ENCODE data around the gene ATP11C. TPM values are rescaled to one million over a fixed set of nuclear protein-coding genes. Genes with fewer than 3 reads are reported as not detected.

The ATP11C gene
- total and polyA plus RNA-seq, 9 of the 15 experiments (the other 6 are each of a cell fraction or from before 2014, with no cell fraction given): 18.2 to 42.2 (median 29.4) TPM

- TF ChIP-seq, protein P1, sequence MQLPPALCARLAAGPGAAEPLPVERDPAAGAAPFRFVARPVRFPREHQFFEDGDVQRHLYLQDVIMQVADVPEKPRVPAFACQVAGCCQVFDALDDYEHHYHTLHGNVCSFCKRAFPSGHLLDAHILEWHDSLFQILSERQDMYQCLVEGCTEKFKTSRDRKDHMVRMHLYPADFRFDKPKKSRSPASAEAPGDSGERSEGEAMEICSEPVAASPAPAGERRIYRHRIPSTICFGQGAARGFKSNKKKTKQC (CRISPR knock-in tag; IDR thresholded peaks at IDR 0.05): no peak
- no peak for TF ChIP-seq TRIM24 (IDR thresholded peaks at IDR 0.05)
Measured at GRCh38 chrX:139751053-139751452, 181.8 kb downstream of the ATP11C start (continued).

- Histone ChIP-seq H3K4me3 (no peak overlapping the region), H3K27me3 (ENCODE audit: control insufficient read depth in 2 of 2, insufficient read depth in 2 of 2, low read length in 2 of 2) (no peaks in the 10 kb centered on the region), H2AFZ (ENCODE audit: low read depth, low read length) (no peak overlapping the region), H4K20me1 (replicated peaks; ENCODE audit: control insufficient read depth, insufficient read depth, low read length) (no peaks in the 10 kb centered on the region), H3K9me1 (ENCODE audit: control insufficient read depth, insufficient read depth, low read length) (no peaks in the 10 kb centered on the region), H3K9ac (ENCODE audit: insufficient read depth in 1 of 2, low read depth in 2 of 2, low read length in 2 of 2) (no peak overlapping the region), H3K27ac (ENCODE audit: extremely low read depth, low read depth, low read length) (no peak overlapping the region), H3K79me2 (ENCODE audit: control insufficient read depth, insufficient read depth, low read length) (no peaks in the 10 kb centered on the region), H3K9me3 (replicated peaks; ENCODE audit: control insufficient read depth, insufficient read depth, low read depth, low read length) (no peaks in the 10 kb centered on the region), H3K4me2 (ENCODE audit: insufficient read depth, low read length) (no peak overlapping the region), H3K4me1 (replicated peaks in 1 of 2; ENCODE audit: control insufficient read depth in 2 of 2, insufficient read depth in 2 of 2, low read length in 2 of 2) (no peaks in the 10 kb centered on the region), H3K36me3 (ENCODE audit: control insufficient read depth, insufficient read depth, low read length) (peaks cover 10% of the 10 kb centered on the region; the same call in 1 of the 3 replicates)
- intact Hi-C loops (cut with micrococcal nuclease) (no loop called here), in situ Hi-C loops (cut with MboI) (no loop called here)
- ATAC-seq: no peak
- POLR2A ChIA-PET: no interaction called here
- DNase-seq (ENCODE audit: extremely low read depth in 1 of 4, low spot score in 3 of 4): no peak
- TF ChIP-seq ZNF316 (IDR thresholded peaks at IDR 0.05) (no peak), CBX3 (IDR thresholded peaks at IDR 0.05; ENCODE audit: borderline replicate concordance in 1 of 2, low read length in 2 of 2) (no peak), FUS (optimal IDR thresholded peaks at IDR 0.05; ENCODE audit: low read depth, low read length) (no peak)
- CTCF ChIA-PET (ENCODE audit: low intra/inter-chr PET ratio): no interaction called here
- BruUV-seq (replicated peaks): no TSS peak
- FAIRE-seq: no peak
Measured at GRCh38 chrX:139750390-139750789, 182.5 kb downstream of the ATP11C start.

- H3K36me3 ChIP-seq (ENCODE audit: control insufficient read depth, insufficient read depth, low read length): peaks cover 12% of the 10 kb centered on the region
- in situ Hi-C loops (cut with MboI) (no loop called here), intact Hi-C loops (cut with micrococcal nuclease) (no loop called here)
- H3K9ac ChIP-seq (ENCODE audit: insufficient read depth in 1 of 2, low read depth in 2 of 2, low read length in 2 of 2): no peak overlapping the region
- no peak overlapping the region for H3K27ac ChIP-seq (ENCODE audit: extremely low read depth, low read depth, low read length)
- no peak overlapping the region for H2AFZ ChIP-seq (ENCODE audit: low read depth, low read length)
- 100% methylated on average over 2 of the region's 2 CpGs for WGBS (ENCODE audit: insufficient coverage, low coverage, missing lambda C conversion rate)
- H3K4me1 ChIP-seq (replicated peaks in 1 of 2; ENCODE audit: control insufficient read depth in 2 of 2, insufficient read depth in 2 of 2, low read length in 2 of 2): no peaks in the 10 kb centered on the region
- BruUV-seq (replicated peaks): no TSS peak
- DNase-seq (ENCODE audit: extremely low read depth in 1 of 4, low spot score in 3 of 4) (no peak), ATAC-seq (no peak), FAIRE-seq (no peak)
- no peaks in the 10 kb centered on the region for H4K20me1 ChIP-seq (replicated peaks; ENCODE audit: control insufficient read depth, insufficient read depth, low read length)
- no peak overlapping the region for H3K4me3 ChIP-seq
- H3K79me2 ChIP-seq (ENCODE audit: control insufficient read depth, insufficient read depth, low read length): no peaks in the 10 kb centered on the region
- no peaks in the 10 kb centered on the region for H3K27me3 ChIP-seq (ENCODE audit: control insufficient read depth in 2 of 2, insufficient read depth in 2 of 2, low read length in 2 of 2)
- POLR2A ChIA-PET: no interaction called here
- CTCF ChIA-PET (ENCODE audit: low intra/inter-chr PET ratio): no interaction called here
- H3K9me1 ChIP-seq (ENCODE audit: control insufficient read depth, insufficient read depth, low read length): no peaks in the 10 kb centered on the region
- H3K9me3 ChIP-seq (replicated peaks; ENCODE audit: control insufficient read depth, insufficient read depth, low read depth, low read length): no peaks in the 10 kb centered on the region
- no peak overlapping the region for H3K4me2 ChIP-seq (ENCODE audit: insufficient read depth, low read length)
- TF ChIP-seq SMARCE1 (IDR thresholded peaks at IDR 0.05): no peak
- no peak for TF ChIP-seq FOXA1 (IDR thresholded peaks at IDR 0.05; ENCODE audit: borderline replicate concordance)
- TF ChIP-seq, protein P2, sequence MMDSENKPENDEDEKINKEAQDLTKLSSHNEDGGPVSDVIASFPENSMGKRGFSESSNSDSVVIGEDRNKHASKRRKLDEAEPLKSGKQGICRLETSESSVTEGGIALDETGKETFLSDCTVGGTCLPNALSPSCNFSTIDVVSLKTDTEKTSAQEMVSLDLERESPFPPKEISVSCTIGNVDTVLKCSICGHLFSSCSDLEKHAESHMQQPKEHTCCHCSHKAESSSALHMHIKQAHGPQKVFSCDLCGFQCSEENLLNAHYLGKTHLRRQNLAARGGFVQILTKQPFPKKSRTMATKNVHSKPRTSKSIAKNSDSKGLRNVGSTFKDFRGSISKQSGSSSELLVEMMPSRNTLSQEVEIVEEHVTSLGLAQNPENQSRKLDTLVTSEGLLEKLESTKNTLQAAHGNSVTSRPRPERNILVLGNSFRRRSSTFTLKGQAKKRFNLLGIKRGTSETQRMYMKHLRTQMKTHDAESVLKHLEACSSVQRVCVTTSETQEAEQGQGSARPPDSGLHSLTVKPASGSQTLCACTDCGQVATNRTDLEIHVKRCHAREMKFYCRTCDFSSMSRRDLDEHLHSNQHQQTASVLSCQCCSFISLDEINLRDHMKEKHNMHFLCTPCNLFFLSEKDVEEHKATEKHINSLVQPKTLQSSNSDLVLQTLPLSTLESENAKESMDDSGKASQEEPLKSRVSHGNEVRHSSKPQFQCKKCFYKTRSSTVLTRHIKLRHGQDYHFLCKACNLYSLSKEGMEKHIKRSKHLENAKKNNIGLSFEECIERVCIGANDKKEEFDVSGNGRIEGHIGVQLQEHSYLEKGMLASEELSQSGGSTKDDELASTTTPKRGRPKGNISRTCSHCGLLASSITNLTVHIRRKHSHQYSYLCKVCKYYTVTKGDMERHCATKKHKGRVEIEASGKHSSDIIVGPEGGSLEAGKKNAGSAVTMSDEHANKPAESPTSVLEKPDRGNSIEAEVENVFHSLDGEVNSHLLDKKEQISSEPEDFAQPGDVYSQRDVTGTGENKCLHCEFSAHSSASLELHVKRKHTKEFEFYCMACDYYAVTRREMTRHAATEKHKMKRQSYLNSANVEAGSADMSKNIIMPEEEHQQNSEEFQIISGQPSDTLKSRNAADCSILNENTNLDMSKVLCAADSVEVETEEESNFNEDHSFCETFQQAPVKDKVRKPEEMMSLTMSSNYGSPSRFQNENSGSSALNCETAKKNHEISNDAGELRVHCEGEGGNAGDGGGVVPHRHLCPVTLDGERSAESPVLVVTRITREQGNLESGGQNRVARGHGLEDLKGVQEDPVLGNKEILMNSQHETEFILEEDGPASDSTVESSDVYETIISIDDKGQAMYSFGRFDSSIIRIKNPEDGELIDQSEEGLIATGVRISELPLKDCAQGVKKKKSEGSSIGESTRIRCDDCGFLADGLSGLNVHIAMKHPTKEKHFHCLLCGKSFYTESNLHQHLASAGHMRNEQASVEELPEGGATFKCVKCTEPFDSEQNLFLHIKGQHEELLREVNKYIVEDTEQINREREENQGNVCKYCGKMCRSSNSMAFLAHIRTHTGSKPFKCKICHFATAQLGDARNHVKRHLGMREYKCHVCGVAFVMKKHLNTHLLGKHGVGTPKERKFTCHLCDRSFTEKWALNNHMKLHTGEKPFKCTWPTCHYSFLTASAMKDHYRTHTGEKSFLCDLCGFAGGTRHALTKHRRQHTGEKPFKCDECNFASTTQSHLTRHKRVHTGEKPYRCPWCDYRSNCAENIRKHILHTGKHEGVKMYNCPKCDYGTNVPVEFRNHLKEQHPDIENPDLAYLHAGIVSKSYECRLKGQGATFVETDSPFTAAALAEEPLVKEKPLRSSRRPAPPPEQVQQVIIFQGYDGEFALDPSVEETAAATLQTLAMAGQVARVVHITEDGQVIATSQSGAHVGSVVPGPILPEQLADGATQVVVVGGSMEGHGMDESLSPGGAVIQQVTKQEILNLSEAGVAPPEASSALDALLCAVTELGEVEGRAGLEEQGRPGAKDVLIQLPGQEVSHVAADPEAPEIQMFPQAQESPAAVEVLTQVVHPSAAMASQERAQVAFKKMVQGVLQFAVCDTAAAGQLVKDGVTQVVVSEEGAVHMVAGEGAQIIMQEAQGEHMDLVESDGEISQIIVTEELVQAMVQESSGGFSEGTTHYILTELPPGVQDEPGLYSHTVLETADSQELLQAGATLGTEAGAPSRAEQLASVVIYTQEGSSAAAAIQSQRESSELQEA (IDR thresholded peaks at IDR 0.05; ENCODE audit: low read depth): no peak
Measured at GRCh38 chrX:139739138-139739537, 193.7 kb downstream of the ATP11C start.

Data from K562 (cell line).